KOPT-K1 (cell line): Measurements from ENCODE around the gene FUT9.

Experiments
- H3K27ac ChIP-seq: fragments of 200-600 bp; sonication (generic); 2 replicates; pipeline ENCODE4 v1.5.1; 2016; ENCODE audit warnings: antibody characterized with exemption, mild to moderate bottlenecking, low read depth, low read length; ENCODE audit not compliant: poor library complexity, severe bottlenecking
- H3K36me3 ChIP-seq: fragments of 200-600 bp; sonication (generic); 2 replicates; pipeline ENCODE4 v1.5.1; 2017; ENCODE audit warnings: antibody characterized with exemption, mild to moderate bottlenecking, low read length, moderate library complexity; ENCODE audit not compliant: insufficient read depth
- H3K9me3 ChIP-seq: fragments of 200-600 bp; sonication (generic); 2 replicates; pipeline ENCODE4 v1.5.1; 2017; ENCODE audit warnings: antibody characterized with exemption, low read length, mild to moderate bottlenecking; ENCODE audit not compliant: insufficient read depth, poor library complexity, severe bottlenecking

Gene FUT9

DNA sequence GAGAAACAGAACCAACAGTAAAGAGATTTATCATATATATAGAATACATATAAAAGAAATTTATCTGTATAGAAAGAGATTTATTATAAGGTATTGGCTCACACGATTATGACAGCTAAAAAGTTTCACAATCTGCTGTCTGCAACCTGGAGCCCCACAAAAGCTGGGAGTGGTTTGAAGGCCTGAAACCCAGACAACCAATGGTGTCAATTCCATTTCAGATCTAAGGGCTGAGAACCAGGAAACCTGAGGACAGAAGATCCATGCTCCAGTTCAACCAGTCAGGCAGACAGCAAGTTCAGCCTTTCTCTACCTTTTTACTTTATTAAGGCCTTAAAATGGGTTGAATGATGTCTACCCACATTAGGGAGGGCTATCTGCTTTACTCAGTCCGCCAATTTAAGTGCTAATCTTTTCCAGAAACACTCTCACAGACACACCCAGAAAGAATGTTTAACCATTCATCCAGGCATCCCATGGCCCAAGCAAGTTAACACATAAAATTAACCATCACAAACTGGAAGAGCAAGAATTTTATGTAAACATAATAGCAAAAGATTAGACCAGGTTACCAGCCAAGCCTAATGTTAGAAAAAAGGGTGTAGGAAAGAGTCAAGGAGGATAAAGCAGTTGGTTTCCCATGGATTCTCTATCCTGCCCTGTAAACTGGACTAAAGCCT lies 170.9 kb downstream of the FUT9 start:
- no peak overlapping the region for H3K27ac ChIP-seq
- no peaks in the 10 kb centered on the region for H3K9me3 ChIP-seq
- no peaks in the 10 kb centered on the region for H3K36me3 ChIP-seq

GRCh38 chr6:96194675-96195074 lies 178.9 kb downstream of the FUT9 start:
- Histone ChIP-seq H3K36me3 (no peaks in the 10 kb centered on the region), H3K27ac (no peak overlapping the region), H3K9me3 (no peaks in the 10 kb centered on the region)

DNA sequence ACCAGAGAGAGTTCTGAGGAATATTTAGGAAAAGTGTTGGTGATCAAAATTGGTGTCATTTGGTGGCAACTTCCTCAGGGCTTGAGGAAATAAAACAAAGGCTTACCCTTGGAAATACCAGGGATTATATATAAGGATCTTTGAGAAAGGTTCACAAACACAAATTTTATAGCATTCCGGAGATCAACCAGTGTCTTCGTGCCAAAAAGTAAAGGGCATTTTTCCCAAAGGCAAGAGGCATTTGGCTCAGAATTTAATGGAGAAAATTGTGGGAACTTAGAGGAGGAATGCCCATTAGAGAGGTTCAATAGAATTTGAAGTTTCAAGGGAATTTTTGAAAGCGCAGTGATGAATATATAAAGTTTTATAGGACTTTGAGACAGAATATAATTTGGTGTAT lies 179.5 kb downstream of the FUT9 start:
- H3K27ac ChIP-seq = no peak overlapping the region
- no peaks in the 10 kb centered on the region for H3K36me3 ChIP-seq
- H3K9me3 ChIP-seq = no peaks in the 10 kb centered on the region

GRCh38 chr6:96196633-96197032 lies 180.9 kb downstream of the FUT9 start:
- Histone ChIP-seq H3K27ac (no peak overlapping the region), H3K36me3 (no peaks in the 10 kb centered on the region), H3K9me3 (no peaks in the 10 kb centered on the region)

DNA sequence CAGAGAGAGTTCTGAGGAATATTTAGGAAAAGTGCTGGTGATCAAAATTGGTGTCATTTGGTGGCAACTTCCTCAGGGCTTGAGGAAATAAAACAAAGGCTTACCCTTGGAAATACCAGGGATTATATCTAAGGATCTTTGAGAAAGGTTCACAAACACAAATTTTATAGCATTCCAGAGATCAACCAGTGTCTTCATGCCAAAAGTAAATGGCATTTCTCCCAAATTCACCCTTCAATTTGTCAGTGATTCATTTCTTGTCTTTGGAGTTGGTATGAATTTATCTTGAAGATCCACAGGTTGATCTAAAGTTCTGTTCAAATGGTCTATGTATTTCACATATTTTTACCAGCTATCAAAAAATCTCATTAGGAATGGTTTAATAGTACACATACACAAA lies 181.5 kb downstream of the FUT9 start:
- Histone ChIP-seq H3K27ac (no peak overlapping the region), H3K9me3 (no peaks in the 10 kb centered on the region), H3K36me3 (no peaks in the 10 kb centered on the region)

DNA sequence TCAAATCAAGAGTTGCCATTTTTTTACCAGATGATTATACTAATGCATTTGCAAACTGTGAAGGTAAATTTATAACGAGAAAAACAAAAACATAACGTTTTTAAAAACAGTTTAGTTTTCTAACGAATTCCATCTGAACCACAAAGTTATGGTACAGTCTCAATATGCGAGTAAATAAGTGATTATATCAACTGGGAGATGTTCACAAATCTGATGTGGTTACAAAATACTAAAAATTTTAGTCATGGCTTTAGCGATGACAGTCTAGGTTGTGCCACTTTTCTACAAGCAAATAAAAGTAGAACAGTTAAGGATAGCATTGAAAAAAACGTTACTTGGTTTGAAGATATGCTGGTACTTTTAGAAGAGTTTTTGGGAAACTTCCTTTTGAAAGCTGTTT lies 186.8 kb downstream of the FUT9 start:
- H3K27ac ChIP-seq = no peak overlapping the region
- no peaks in the 10 kb centered on the region for H3K9me3 ChIP-seq
- H3K36me3 ChIP-seq = no peaks in the 10 kb centered on the region

DNA sequence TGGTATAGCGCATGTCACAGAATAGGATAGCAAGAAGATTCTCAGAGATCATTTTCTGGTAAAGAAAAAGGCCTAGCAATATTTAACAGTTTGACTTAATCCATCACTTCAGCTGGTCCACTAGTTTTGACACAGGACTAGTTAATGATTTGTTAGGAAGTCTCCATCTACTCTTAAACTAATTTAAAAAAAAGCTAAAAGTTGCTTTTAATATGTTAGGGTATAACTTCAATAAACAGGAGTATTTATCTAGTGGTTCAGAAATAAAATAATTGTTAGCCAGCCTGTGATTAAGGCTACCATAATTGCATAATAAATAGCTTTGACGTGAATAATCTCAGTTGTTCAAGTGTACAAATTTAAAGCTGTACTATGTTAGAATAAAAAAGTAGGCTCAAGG lies 195.6 kb downstream of the FUT9 start:
- Histone ChIP-seq H3K27ac (no peak overlapping the region), H3K36me3 (no peaks in the 10 kb centered on the region), H3K9me3 (no peaks in the 10 kb centered on the region)

DNA sequence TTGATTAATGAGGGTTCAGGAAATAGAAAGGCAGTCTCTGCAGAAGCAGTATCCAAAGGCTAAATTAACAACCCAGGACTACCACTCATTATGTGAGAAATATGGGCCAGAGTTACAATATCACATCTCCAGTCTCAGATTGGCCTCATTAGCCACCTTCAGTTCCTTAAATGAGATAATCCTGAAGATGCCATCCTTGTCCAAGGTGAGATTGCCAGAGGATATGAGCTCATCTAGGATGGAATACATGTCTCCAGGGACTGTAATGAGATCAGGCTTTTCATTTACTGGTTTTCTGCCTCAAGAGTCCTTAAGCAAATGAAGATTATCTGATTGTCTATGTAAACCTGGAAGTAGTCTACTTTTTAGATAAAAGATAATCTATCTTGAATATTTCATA lies 196.3 kb downstream of the FUT9 start:
- Histone ChIP-seq H3K27ac (no peak overlapping the region), H3K9me3 (no peaks in the 10 kb centered on the region)

DNA sequence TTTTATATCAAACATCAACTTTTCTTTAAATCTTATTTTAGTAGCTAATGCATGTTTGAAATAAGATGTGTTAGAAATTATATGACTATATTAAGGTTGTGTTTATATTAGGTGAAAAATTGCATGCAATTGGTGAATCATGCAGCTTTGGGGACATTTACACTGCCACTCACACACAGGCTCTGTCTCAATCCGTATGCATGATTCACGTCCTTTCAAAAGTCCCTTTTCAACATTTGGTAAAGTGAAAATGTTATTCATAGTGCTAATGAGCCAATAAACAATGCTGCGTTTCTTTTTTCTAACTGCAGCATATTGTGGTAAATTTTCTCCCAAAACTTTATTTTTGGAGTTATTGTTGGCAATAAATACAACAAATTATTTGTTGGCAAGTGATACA lies 198.0 kb downstream of the FUT9 start:
- Histone ChIP-seq H3K9me3 (no peaks in the 10 kb centered on the region), H3K36me3 (no peaks in the 10 kb centered on the region)

More for the DNA sequence above, 196.3 kb downstream of the FUT9 start:
- H3K36me3 ChIP-seq = no peaks in the 10 kb centered on the region

DNA sequence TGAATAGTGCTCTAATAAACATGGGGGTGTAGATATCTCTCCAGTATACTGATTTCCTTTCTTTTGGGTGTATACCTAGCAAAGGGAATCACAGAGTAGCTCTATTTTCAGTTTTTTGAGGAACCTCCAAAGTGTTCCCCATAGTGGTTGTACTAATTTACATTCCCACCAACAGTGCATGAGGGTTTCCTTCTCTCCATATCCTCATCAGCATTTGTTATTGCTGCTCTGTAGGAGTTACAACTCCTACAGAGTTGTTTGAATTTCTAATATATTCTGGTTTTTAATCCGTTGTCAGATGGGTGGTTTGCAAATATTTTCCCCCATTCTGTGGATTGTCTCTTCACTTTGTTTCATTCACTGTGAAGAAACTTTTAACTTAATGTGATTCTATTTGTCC lies 207.9 kb downstream of the FUT9 start:
- H3K9me3 ChIP-seq = no peaks in the 10 kb centered on the region
- no peaks in the 10 kb centered on the region for H3K36me3 ChIP-seq
- H3K27ac ChIP-seq = no peak overlapping the region

More for the DNA sequence above, 198.0 kb downstream of the FUT9 start:
- H3K27ac ChIP-seq = no peak overlapping the region

- H3K27ac ChIP-seq = no peak overlapping the region
- no peaks in the 10 kb centered on the region for H3K36me3 ChIP-seq
- H3K9me3 ChIP-seq = no peaks in the 10 kb centered on the region
Observed at GRCh38 chr6:96227135-96227534, 211.4 kb downstream of the FUT9 start.

DNA sequence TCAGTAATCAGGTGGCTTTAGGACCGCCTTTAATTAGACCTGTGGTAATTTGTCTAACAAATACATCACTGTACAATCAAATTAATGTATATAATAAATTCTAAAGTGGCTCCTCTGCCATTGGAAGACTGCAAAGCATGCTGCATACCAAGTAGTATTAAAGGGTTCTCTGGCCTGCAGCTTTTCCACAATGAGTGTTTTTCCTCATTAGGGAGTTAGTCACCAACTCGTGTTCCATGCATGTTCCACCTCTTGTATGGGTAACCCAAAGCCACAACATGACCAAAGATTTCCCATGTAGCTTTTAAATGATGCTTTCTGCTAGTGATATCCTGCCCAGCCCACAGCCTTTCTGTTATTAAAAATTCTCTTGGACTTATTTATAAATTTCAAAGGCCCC lies 218.7 kb downstream of the FUT9 start:
- Histone ChIP-seq H3K27ac (no peak overlapping the region), H3K9me3 (no peaks in the 10 kb centered on the region), H3K36me3 (no peaks in the 10 kb centered on the region)

- Histone ChIP-seq H3K36me3 (no peaks in the 10 kb centered on the region), H3K27ac (no peak overlapping the region), H3K9me3 (no peaks in the 10 kb centered on the region)
Observed at GRCh38 chr6:96235927-96236326, 220.2 kb downstream of the FUT9 start.

DNA sequence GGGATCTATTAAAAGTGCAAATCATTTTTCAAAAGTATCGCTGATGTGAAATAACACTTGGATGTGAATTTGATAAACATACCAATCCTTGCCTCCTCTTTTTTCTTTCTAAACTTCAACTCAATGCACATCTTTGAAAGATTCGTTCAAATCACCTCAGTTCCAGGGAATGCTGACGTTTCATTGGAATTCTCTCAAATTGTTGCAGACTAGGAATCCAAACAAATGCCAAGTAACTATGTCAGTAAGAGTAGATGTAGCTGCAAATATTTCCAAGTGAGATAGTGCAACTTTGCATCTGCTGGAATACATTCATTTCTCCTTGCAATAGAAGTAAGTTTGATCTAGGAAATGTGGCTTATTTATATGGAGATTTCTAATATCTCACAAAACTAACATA lies 220.7 kb downstream of the FUT9 start:
- no peak overlapping the region for H3K27ac ChIP-seq
- H3K9me3 ChIP-seq = no peaks in the 10 kb centered on the region
- H3K36me3 ChIP-seq = no peaks in the 10 kb centered on the region

GRCh38 chr6:96237638-96238347 lies 222.0 kb downstream of the FUT9 start:
- no peaks in the 10 kb centered on the region for H3K36me3 ChIP-seq
- no peak overlapping the region for H3K27ac ChIP-seq
- H3K9me3 ChIP-seq = no peaks in the 10 kb centered on the region

- Histone ChIP-seq H3K27ac (no peak overlapping the region), H3K36me3 (no peaks in the 10 kb centered on the region), H3K9me3 (no peaks in the 10 kb centered on the region)
Observed at GRCh38 chr6:96246563-96246962, 230.8 kb downstream of the FUT9 start.
